OCI-LY3 (cell line): ENCODE measurements around the gene STAB1.

Source experiments
- CTCF ChIP-seq: fragments of 200-600, 300-600 bp; sonication (generic); IDR thresholded peaks from 2 replicates; pipeline ENCODE4 v1.5.1; 2014; ENCODE audit warnings: antibody characterized with exemption, low read length, low read depth
- EZH2phosphoT487 ChIP-seq: fragments of 200-600 bp; shearing (Covaris generic); IDR thresholded peaks from 2 replicates; pipeline ENCODE4 v1.6.1; 2018; ENCODE audit warnings: antibody characterized with exemption, mixed run types, low read depth

- TF ChIP-seq EZH2phosphoT487 (no peak), CTCF (no peak)
Observed at GRCh38 chr3:52522651-52523251, 27.6 kb downstream of the STAB1 start.
